ENCODE data around the gene SLC16A7.

The SLC16A7 gene

DNA sequence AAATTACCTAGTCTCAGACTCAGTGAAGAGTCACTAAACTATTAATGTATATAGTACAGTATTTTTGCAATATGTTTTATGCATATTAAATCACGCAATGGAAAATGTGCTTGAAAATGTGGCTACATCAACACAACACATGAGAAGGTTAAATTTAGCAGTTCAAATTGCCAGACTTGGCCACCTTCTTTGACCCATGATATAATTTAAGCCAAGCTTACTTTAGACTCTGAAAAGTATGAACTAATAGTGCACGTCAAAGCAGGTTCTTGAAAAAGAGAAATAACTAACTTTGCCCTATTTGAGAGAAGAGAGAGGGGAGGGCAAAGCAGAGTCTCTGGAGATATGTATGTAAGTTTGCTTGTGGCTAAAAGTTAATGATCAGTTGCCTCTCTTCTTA is 68.7 kb downstream of the SLC16A7 start:
- no peak for DNase-seq (ENCODE audit: extremely low read depth in 1 of 2, low read depth in 1 of 2)

DNA sequence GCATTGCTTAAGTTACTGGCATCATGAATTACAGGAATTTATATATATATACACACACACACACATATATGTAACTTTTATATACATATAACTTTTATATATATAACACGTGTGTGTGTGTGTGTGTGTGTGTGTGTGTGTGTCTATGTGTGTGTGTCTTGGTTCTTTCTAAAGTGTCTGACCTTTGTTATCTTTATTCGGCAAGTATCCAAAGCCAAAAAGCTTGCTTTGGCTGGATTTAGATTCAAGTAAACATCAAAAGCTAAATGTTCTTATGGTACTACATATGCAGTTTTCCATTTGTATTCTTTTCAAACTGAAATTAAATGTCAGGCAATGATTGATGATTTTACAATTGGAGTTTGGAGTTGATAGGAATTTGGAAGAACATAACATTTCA is 69.9 kb downstream of the SLC16A7 start:
- no peak for DNase-seq (ENCODE audit: extremely low read depth in 1 of 2, low read depth in 1 of 2)

DNA sequence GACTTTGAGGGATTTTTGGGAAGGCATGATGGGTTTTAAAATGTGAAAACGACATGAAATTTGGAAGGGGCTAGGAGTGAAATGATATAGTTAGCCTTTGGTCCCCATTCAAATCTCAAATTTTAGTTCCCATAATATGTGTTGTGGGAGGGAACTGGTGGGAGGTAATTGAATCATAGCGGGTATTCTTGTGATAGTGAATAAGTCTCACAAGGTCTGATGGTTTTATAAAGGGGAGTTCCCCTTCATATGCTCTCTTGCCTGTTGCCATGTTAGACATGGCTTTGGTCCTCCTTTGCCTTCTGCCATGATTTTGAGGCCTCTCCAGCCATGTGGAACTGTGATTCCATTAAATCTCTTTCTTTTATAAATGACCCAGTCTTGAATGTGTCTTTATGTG is 72.8 kb downstream of the SLC16A7 start:
- no peak for DNase-seq (ENCODE audit: extremely low read depth in 1 of 2, low read depth in 1 of 2)

DNA sequence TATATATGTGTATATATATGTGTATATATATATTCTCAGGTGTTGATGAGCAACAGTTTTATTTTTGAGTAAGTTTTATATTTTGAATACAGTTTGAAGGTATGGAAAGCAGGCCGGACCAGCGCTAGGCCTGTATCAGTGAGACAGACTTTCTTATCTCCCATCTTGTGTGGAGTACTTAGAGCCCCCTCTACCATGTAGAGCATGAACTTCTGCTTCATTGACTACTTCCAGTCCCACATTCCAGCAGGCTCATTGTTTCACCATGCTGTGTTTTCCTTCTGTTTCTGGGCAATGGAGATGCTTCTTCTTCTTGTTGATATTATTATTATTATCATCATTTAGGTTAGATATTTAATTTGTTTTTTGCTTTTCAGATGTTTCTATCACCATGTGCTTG is 76.4 kb downstream of the SLC16A7 start:
- DNase-seq (ENCODE audit: extremely low read depth in 1 of 2, low read depth in 1 of 2) = no peak

DNA sequence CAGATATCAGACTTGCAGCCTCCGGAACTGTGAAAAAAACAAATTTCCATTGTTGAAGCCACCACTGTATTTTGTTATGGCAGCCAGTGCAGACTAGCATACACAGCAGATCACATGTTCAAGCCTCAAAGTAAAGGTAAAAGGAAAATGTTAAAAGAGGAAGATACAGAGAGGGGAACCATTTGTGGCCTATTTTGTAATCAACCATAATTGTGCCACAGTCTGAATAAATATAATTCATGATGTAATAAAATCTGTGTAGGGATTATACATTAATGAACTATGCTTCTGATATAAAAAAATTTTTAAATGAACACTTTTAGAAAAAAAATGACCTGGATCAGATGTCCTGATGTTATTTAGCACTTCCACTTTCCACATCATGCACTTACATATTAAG is 79.6 kb downstream of the SLC16A7 start:
- DNase-seq (ENCODE audit: extremely low read depth in 1 of 2, low read depth in 1 of 2) = no peak

DNA sequence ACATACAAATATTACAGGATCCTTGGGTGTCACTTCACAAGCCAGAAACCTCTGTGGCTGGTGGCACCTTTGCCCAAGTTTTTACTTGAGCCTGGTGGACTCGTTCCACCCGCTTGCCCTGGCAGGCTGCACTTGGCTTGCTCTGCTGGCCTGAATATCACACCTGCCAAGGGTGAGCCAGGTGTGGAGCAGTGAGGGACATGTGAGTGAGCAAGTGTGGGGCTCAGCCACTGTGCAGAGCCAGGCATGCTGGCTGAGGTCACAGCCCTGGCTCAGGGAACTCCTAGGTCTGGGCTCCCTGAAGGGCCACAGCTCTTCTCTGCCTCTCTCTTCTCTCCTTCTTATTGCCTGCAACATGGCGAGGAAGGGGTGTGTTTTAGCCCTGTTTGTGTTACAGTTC is 82.0 kb downstream of the SLC16A7 start:
- no peak for DNase-seq (ENCODE audit: extremely low read depth in 1 of 2, low read depth in 1 of 2)

DNA sequence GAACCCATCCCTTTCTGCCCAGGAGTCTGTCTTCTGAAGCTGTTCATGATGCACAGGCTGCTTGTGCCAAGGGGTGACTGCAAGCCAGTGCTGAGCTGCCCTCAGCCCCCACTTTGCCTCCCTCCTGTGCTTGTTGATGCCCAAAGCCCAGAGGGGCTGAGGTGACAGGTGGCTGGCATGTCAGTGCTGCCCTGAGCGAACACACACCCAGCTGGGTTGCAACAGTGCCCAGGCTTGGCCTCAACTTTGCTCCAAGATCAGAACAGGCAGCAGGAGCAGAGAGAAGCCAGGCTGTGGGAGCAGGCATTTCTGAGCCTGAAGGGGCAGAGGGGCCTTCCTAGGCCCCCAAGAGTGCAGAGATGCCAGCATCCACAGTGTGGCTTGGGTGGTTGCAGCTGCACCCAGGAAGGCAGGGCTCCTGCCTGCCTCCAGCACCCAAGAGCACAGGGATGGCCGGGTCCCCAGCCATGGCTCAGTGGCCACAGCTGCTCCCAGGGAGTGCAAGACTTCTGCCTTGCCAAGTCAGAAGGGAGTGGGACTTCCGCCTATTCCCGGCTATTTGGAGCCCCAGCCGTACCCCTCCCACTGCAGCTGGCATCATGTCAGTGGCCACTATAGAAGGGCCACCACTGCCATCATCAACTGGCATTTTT is 83.1 kb downstream of the SLC16A7 start:
- no peak for DNase-seq (ENCODE audit: extremely low read depth in 1 of 2, low read depth in 1 of 2)

DNA sequence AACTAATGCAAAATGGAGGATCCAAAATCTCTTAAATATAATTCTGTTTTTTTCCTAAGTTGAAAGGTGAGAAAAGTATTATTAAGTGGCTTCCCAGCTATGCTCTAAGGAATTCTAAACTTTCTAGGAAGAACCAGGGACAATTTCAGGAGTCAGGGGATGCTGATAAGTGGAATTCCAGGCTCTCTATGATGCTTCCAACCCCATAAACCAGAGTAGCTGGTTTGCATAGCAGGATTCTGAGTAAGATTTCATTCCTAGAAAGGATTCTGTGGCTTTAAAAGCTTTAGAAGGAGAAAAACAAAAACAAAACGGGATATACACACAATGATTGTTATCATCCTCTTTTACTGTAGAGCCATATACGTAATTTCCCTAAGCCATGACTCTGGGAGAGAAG is 93.9 kb downstream of the SLC16A7 start:
- no peak for DNase-seq (ENCODE audit: extremely low read depth in 1 of 2, low read depth in 1 of 2)

DNA sequence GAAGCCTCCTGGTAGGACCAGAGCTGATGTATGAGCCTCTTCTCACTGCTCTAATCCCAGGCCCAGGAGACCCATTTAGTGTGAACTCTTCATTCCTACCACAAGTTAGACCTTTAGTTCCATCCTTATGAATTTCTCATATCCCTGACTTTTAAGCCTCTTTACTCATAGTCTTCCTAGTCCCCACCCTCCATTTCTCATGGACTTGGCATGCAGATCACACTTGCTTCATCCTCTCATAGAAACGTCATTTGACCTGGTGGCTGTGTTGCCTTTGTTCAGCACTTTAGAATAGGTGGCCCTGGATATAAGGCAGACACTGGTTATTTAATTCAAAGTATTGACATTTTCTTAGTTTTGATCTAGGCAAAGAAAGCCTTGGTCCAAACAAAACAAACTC is 99.5 kb downstream of the SLC16A7 start:
- DNase-seq (ENCODE audit: extremely low read depth in 1 of 2, low read depth in 1 of 2) = no peak

DNA sequence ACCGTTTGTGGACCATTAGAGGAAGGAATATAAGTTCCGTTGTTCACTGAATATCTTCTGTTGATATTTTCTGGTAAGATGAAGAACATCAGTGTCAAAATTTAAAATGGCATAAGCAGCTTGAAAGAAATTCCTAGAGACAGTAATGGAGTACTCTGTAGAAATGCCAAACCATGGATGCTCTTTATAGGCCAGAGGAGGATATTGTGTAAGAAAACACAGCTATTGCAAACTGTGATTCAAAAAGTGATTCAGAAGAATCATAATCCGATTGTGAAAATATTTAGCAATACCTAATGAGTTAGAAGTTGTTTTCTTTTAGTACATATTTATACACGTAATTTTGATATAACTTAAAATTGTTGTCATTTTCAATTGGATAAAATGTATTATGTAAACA is 102.8 kb downstream of the SLC16A7 start:
- no peak for DNase-seq (ENCODE audit: extremely low read depth in 1 of 2, low read depth in 1 of 2)

DNA sequence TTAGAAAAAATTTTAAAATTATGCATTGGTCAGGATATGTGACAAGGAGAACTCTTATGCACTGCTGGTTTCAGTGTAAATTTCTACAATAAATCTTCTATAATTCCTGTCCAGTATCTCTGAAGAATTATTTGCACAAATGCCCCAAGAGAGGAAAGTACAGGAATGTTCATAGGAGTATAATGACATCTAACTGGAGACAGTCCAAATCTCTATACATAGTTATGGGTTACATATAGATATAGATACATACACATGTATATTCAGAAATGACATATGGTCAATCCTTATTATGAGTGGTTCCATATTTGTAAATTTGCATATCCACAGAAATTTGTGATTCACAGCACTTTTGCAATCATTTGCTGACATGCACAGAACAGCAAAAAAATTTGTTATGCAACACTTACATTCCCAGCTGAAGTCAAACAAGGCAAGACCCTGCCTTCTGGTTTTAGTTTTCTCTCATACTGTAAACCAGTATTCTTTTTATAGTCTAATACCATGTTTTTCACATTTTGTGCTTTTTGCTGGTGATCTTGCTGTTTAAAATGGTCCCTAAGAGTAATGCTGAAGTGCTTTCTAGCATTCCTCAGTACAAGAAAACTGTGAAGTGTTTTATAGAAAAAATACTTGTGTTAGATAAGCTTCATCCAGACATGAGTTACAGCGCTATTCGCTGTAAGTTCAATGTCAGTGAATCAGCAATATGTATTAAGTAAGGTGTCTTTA is 103.8 kb downstream of the SLC16A7 start:
- DNase-seq (ENCODE audit: extremely low read depth in 1 of 2, low read depth in 1 of 2) = no peak

DNA sequence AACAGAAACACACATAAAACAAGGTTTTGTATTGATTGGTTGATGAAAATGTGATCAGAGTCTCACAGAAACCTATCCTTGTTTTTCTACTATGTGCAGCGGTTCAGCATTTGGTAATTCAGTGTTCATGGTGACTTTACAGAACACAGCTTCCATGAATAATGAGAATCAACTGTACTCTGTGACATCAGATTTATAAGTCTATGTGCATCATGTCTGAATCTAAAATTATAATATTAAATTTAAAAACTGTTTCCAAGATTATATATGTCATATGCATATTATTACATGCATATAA is 104.3 kb downstream of the SLC16A7 start:
- no peak for DNase-seq (ENCODE audit: extremely low read depth in 1 of 2, low read depth in 1 of 2)

DNA sequence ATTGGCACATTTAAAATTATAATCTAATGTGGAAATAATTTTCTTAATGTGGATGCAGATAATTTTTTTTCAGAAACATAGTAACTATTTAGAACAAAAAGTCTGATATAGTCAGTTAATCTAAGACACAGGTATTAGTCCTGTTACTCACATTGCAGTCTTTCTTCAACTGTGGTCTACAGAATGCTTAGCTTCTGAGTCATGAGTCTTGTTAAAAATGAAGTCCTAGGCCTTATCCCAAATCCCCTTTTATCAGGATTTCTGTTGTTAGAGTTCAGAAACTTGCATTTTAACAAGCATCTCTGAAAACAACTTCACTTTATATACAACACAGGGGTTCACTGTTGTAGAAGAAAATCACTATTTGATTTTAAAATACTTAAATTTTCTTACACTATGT is 112.2 kb downstream of the SLC16A7 start:
- no peak for DNase-seq (ENCODE audit: extremely low read depth in 1 of 2, low read depth in 1 of 2)

DNA sequence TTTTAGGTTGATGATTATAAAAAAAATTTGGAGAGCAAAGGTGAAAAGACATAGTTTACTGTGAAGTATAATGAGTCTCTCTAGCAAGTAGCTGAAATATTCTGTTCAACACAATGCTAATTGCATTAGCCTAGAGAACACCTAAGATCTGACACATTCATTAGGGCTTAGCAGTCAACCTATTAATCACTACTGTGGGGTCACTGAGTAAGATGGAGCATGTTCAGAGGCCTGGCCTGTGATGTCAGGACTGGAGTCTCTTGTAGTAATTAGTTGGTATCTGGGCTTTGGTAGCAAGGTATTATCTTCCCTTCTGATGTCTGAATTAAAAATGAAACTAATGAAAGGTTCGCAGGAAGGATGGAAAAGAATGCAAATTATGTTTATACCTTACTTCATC is 112.7 kb downstream of the SLC16A7 start:
- DNase-seq (ENCODE audit: extremely low read depth in 1 of 2, low read depth in 1 of 2) = no peak

DNA sequence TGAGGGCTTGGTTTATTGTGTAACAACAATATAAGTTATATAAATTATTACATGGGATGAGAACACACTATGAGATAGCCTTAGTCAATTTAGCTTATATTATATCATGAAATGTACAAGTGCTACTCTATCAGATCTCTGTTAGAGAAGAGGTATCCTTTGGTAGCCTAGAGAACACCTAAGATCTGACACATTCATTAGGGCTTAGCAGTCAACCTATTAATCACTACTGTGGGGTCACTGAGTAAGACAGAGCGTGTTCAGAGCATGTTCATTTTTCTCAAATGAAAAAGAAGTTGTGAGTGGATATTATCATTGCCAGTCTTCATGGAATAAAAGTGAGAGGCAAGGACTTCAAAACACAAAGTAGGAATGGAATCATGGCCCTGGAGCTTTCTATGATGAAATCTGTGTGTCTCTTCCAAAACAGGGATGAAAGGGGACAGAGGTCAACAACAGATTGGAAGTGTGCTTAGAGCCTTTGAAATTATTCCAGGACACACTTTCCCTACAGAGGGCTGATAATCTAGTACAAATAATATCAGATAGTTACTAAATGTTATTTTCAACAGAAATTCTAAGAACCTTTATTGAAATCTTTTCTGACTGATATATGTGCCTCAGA is 114.3 kb downstream of the SLC16A7 start:
- DNase-seq (ENCODE audit: extremely low read depth in 1 of 2, low read depth in 1 of 2) = no peak

DNA sequence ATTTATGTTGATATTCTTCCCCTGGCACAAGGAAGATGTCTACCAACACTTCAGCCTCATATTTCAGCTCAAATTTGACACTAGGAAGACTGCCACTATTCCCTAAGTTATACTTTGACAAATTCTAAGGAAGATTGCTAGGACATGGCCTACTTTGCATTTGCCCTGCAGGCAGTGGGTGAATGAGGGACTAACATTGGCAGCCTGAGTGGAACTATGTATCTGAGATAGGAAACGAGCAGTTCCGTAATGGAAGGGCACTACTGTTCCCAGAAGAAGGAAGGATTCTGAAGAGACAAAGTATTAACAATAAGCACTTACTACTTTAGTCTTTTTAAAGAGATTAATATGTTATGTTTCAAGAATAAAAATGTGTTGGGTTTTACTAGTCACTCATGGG is 115.1 kb downstream of the SLC16A7 start:
- DNase-seq (ENCODE audit: extremely low read depth in 1 of 2, low read depth in 1 of 2) = no peak

DNA sequence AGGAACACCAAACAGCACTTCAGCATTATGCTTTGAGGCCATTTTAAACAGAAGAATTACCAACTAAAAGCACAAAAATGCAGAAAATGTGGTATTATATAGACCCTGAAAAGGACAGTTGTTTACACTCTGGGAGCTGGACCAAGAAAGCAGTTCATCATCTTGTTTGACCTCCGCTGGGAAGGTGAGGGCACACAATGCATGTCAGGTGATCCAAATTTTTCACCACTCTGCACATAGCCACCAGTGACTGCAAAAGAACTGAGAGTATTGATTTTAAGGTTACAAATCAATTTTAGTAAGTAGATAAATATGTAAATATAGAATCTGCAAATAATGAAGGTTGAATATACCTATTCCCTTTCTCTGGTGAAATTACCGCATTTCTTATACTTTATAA is 119.6 kb downstream of the SLC16A7 start:
- no peak for DNase-seq (ENCODE audit: extremely low read depth in 1 of 2, low read depth in 1 of 2)

DNA sequence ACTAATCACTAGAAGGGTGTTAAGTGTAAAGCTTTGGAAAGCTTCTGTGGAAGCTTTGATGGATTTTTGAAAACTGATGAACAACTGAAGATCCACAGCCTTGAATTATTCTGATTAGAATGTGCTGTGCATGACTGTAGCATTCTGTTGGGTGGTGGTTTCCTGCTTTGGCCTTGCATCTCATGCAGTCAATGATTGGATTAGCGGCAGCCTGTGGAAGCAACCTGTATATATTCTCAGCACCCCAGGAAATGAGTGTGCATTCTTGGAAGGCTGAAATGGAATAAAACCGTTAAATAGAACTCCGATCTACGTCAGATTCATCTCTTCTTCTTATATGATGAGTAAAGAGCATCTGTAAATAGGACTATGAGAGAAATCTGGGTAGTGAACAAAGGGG is 120.2 kb downstream of the SLC16A7 start:
- DNase-seq (ENCODE audit: extremely low read depth in 1 of 2, low read depth in 1 of 2) = no peak

DNA sequence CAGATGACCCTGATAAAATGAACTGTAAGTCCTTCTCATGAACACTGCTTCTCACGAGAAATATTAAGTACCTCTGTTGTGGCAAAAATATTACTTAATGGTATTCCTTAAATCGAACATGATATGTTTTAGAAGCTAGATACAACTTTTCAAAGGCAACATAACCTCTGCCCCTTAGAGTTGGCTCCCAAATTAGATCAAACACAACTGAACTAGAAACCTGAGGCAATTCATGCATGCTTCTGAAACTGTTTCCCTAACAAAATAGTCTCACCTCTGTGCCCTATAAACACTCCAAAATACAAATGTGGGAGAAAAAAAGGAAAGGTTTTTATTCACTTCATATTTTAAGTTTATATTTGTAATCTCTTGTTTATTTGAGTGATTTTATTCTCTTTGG is 121.6 kb downstream of the SLC16A7 start:
- no peak for DNase-seq (ENCODE audit: extremely low read depth in 1 of 2, low read depth in 1 of 2)

DNA sequence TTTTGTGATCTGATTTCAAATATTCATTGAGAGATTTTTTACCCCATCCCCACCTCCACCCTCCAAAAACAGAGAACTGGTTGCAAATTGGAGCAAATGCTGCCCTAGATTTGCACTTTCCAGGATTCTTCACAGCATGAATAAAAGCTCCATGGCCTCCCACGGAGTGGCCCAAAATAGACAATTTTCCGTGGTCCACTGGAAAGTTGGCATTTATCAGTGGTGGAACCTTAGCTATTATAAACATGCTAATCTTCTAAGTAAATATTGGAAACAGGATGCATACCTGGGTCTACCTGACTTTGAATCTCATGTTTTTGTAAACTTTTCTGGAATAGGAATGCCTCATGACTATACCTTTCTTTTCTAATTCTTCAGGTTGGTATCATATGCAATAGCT is 123.9 kb downstream of the SLC16A7 start:
- DNase-seq (ENCODE audit: extremely low read depth in 1 of 2, low read depth in 1 of 2) = no peak

DNA sequence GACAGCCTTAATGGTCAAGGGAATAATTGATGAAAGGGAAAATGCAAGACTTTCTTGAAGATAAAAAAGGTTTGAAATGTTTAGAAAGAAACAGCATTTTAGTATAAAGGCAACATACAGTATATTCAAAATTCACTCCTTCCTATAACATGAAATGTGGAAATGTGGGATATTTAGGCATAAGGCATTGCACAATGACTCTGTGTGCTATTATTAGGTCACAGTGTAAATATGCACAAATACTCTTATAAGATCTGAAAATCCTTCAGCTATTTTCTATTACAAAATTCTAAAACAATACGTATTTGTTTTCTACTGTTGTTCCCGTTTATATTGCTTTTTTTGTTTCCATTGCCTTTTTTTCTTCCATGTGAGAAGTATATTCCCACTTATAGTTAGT is 127.7 kb downstream of the SLC16A7 start:
- DNase-seq (ENCODE audit: extremely low read depth in 1 of 2, low read depth in 1 of 2) = no peak

DNA sequence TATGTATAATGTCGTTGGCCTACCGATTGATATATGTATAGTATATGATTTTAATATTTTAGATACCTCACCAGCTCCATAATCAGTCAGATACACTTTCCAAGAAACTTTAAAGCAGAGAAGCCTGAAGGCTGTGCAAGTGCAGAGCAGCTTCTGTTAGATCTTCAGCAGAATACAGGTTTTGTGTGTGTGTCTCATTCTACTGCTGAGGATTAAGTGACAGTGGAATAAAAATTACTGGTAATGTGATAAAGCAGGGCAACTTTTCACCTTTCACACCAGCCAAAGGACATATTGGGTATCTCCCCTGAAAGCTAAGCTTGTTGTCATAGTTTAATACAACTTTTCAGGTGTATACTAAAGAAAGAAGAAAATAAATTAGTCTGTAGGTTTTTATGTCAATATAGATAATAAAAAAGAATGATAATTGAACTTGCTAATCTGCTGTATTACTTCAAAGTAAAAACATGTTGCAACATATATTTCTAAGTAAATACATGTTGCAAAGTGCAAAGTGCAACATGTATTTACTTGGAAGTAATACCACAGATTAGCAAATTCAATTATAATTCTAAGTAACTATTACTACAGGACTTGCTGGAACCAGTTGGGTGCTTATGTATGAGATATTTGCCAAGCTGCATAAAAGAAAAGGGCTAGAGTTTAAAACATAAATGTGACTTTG is 128.3 kb downstream of the SLC16A7 start:
- DNase-seq (ENCODE audit: extremely low read depth in 1 of 2, low read depth in 1 of 2) = no peak
